Measurements from ENCODE around the gene ATG2A. TPM values are rescaled to one million over a fixed set of nuclear protein-coding genes. Genes with fewer than 3 reads are reported as not detected.

Gene ATG2A
- total and polyA plus RNA-seq, 10 donors, result 14.3 to 57.3 (median 34.0) TPM

DNA sequence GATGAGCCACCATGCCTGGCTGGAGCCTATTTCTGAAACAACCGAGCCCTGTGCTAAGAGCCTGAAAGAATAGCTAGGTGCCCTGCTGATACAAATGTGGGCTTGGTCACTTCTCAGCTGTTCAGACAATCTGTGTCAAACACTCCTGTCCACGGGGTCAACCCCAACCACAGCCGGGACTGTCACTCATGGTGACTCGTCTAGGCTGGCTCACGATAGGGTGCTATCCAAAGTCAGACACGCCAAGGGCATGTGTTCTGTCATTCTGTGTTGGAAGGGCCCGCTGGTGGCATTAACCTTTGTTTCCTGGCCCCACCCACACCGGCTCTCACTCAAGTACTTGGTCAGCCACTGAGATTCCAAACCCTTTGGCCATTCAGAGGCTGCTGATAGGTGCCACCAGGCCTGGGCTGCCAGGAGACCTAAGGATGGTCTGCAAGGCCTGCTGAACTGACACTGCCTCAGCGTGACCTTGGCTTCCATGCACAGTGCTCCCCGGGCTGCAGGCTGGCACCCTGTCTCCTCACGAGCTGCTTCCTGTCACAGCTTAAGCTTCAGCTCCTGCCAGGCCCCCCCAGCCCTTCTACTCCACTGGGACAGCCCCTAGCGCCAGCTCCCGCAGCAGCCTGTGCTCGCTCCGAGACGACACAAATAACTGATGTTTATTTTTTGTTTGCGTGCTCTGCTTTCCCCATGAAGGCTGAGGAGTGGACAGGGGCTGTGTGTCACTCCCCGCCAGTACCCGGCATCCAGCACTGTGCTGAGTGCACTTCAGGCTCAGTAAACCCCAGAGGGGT is 58.3 kb downstream of the ATG2A start:
- intact Hi-C loops (cut with DNase I; ENCODE audit: low total_unique reads), result no loop called here
- H3K4me3 ChIP-seq, result peak overlapping the region in 6 of 8 donors; percentile 7 to 57 (median 15)
- H3K36me3 ChIP-seq, result peaks cover 0 to 81% (median 38%) of the 10 kb centered on the region in 6 donors
- TF ChIP-seq POLR2AphosphoS5 (IDR thresholded peaks at IDR 0.05) (peak; percentile 72 to 84 (median 80)), POLR2A (IDR thresholded peaks at IDR 0.05) (no peak)
- TF ChIP-seq, protein P1, sequence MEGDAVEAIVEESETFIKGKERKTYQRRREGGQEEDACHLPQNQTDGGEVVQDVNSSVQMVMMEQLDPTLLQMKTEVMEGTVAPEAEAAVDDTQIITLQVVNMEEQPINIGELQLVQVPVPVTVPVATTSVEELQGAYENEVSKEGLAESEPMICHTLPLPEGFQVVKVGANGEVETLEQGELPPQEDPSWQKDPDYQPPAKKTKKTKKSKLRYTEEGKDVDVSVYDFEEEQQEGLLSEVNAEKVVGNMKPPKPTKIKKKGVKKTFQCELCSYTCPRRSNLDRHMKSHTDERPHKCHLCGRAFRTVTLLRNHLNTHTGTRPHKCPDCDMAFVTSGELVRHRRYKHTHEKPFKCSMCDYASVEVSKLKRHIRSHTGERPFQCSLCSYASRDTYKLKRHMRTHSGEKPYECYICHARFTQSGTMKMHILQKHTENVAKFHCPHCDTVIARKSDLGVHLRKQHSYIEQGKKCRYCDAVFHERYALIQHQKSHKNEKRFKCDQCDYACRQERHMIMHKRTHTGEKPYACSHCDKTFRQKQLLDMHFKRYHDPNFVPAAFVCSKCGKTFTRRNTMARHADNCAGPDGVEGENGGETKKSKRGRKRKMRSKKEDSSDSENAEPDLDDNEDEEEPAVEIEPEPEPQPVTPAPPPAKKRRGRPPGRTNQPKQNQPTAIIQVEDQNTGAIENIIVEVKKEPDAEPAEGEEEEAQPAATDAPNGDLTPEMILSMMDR (IDR thresholded peaks at IDR 0.05 in 8 of 11, conservative IDR thresholded peaks at IDR 0.05 in 3 of 11), result no peak
- H3K4me1 ChIP-seq, result peaks cover 98 to 100% (median 100%) of the 10 kb centered on the region in 6 donors
- H3K27me3 ChIP-seq (replicated peaks in 1 of 7), result no peaks in the 10 kb centered on the region
- no peaks in the 10 kb centered on the region for H3K9me3 ChIP-seq
- peak; percentile 94 for DNase-seq
- WGBS, 5 donors, result 14 to 23% (median 18%) methylated on average over 12 to 19 of the region's 19 CpGs
- peak overlapping the region; percentile 85 to 98 (median 92) for H3K27ac ChIP-seq

DNA sequence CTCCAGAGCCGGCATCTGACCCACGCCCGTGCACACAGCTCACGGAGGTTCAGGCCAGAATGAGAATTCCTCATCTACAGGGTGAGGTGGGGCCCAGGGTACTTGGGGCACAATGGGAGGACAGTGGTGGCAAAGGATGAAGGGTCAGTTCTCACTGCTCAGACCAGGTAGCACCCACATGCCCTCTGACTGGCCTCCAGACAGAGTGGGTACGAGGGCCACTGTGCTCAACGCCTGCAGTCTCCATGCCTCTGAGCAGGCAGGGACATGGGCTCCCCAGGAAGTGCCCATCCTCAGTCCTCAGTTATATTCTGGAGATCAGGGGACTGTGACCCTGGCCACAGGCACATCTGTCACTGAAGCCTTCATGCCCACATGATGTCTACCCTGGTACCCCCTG is 59.5 kb downstream of the ATG2A start:
- peaks cover 0 to 81% (median 44%) of the 10 kb centered on the region in 6 donors for H3K36me3 ChIP-seq
- peaks cover 98 to 100% (median 100%) of the 10 kb centered on the region in 6 donors for H3K4me1 ChIP-seq

DNA sequence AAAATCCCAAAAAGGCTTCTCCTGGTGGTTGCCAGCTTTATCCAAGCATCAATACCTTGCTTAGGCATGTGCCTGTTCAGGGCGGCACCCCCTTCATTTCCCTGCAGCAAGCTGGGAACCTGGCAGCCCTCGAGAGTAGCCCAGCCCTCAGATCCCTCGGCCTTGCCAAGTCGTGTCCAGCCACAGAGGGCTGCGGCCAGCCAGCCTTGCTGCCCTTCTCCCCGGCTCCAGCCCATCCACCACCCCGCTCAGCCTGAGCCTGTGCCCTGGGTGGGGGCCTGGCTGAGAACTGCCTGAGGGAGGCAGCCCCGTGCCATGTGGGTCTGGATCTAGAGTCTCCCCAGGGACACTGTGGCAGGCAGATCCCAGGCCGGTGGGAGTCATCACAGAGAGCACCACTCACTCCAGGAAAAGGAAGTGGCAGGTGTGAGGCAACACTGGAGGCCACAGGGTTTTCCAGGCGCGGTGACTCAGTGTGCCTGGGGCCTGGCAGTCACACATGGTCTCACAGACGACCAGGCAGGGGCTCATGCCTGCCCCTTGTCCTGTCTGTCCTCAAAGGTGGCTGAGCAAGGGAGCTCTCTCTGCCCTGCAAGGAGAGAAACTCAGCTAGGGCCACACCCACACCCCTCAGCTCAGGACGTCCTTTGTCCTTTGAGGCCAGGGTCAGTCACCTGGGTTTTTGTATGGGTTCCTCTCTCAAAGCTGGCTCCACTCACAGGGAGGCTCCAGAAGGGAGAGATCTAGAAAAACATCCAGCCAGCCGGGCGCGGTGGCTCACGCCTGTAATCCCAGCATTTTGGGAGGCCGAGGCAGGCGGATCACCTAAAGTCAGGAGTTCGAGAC is 60.4 kb downstream of the ATG2A start:
- H3K4me3 ChIP-seq, result peak overlapping the region in 2 of 8 donors; percentile 10 to 40
- H3K27ac ChIP-seq, result peak overlapping the region; percentile 72 to 98 (median 92)
- no peaks in the 10 kb centered on the region for H3K9me3 ChIP-seq
- intact Hi-C loops (cut with DNase I; ENCODE audit: low total_unique reads), result no loop called here
- no peak for DNase-seq
- TF ChIP-seq POLR2AphosphoS5 (IDR thresholded peaks at IDR 0.05) (peak; percentile 65 to 87 (median 83)), POLR2A (IDR thresholded peaks at IDR 0.05) (peak in 1 of 3 donors; percentile 4)
- TF ChIP-seq, protein P1 (IDR thresholded peaks at IDR 0.05 in 8 of 11, conservative IDR thresholded peaks at IDR 0.05 in 3 of 11), result no peak
- 42 to 63% (median 53%) methylated on average over 10 to 20 of the region's 20 CpGs for WGBS, 5 donors
- H3K27me3 ChIP-seq (replicated peaks in 1 of 7), result no peaks in the 10 kb centered on the region
- peaks cover 0 to 87% (median 49%) of the 10 kb centered on the region in 6 donors for H3K36me3 ChIP-seq
- H3K4me1 ChIP-seq, result peaks cover 95 to 100% (median 100%) of the 10 kb centered on the region in 6 donors

More for the DNA sequence above, 59.5 kb downstream of the ATG2A start:
- Histone ChIP-seq H3K27me3 (replicated peaks in 1 of 7) (no peaks in the 10 kb centered on the region), H3K27ac (peak overlapping the region; percentile 77 to 98 (median 92)), H3K4me3 (no peak overlapping the region), H3K9me3 (no peaks in the 10 kb centered on the region)
- WGBS, 5 donors, result 90 to 95% (median 93%) methylated on average over 6 of the region's 6 CpGs
- no peak for TF ChIP-seq POLR2A (IDR thresholded peaks at IDR 0.05)
- TF ChIP-seq, protein P1 (IDR thresholded peaks at IDR 0.05 in 8 of 11, conservative IDR thresholded peaks at IDR 0.05 in 3 of 11), result no peak
- peak in 1 of 3 donors; percentile 14 for TF ChIP-seq POLR2AphosphoS5 (IDR thresholded peaks at IDR 0.05)
- intact Hi-C loops (cut with DNase I; ENCODE audit: low total_unique reads), result no loop called here
- DNase-seq, result no peak
